ENCODE results near the gene ZSWIM6.
"Not testable (repeated sequence)": the region's sequence is repeated elsewhere in the genome, so short reads cannot be mapped to it uniquely, and the experiment has no call there.

Gene ZSWIM6

DNA sequence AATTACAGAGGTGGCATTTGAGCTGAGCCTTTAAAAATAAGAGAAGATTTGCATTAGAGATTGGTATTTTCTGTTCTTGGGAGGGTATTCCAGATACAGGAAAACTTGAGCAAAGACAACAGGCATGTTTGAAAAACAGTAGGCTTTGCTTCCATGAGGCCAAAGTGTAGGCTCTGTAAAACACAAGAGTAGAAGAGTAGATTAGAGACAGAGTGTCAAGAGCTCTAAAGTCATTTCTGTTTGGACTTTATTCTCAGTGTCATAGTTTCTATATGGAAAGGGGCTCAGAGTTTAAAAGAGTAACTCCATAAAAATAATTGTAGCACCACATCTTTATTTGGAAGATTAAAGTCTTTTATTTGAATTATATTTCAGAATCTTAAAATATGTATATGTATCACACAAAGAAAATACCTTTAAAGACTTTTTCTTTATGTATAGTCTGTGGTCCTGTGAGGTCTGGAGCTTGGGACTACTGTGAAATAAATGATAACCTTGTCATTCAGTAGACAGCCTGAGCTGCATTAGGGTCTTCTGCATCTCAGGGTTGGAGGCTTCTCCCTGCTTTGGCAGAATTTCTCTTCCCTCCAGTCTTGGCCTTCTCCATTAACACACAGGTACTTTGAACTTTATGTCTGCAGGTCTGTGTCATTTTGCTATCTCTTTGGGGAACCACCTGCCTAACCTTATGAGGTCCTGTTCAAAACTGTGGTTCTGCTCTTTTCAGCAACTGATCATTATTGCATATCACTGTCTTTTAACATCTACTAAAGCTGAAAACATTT is 73.6 kb downstream of the ZSWIM6 start:
- DNase-seq = no peak

DNA sequence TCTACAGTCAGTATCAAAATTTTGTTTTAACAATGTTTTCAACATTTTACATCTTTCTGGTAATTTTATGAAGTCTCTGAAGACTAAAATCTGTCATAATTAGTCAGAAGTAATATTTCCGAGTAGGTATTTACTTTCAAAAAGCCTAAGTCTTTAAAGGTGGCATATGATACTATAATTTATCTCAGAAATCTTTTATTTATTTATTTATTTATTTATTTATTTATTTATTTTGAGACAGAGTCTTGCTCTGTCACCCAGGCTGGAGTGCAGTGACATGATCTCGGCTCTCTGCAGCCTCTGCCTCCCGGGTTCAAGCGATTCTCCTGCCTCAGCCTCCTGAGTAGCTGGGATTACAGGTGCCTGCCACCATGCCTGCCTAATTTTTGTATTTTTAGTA is 74.4 kb downstream of the ZSWIM6 start:
- DNase-seq = not testable (repeated sequence)

DNA sequence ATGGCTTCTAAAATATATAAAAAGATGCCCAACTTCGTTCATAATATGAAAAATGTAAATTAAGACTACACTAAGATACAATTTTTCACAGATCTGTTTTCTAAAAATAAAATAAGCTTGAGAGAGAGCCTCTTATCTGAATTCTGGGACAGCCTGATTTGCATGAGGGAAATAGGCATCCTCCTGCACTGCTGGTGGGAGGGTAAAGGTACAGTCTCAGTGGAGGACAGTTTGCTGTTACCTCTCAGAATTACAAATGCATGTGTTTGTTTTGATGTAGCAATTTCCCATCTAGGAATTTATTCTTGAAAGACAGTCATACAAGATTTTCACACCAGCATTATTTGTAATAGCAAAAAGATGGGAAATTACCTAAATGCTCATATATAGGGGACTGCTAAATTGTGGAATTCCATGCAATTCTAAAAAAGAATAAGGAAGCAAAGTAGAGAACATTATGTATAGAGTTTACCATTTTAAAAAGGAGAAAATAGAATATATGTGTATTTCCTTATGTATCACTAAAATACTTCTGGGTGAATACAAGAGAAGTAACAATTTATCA is 75.7 kb downstream of the ZSWIM6 start:
- DNase-seq = no peak

DNA sequence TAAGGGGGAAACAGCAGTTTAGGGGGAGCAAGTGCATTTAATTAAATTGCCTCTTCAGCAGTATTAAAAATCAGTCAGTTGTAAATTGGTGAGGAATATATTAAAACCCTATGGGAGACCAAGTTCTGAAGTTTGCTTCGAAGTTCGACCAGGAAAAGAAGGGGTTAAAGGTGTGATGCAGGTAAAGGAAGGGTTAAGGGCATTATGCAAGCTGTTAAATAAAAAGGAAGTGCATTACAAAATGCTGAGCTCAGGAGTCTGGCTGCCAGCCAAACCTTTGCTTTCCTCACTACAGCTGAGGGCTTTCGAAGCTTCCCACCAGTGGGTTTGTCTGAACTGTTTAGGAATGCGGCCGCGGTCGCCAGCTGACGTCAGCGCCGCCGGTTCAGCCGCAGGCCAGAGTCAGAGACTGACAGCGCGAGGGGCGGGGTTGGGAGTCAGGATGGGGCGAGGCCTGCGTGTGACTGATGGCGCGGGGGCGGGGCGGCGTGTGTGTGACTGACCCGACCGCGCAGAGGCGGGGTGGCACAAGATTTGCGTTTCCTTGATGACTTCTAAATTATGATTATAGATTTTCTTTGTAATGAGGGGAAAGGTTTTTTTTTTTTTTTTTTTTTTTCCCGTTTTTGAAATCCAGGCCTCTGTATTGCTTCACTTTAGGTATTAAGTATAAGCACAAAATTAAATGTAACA is 76.6 kb downstream of the ZSWIM6 start:
- peak; percentile 64 to 99 (median 94) for DNase-seq

DNA sequence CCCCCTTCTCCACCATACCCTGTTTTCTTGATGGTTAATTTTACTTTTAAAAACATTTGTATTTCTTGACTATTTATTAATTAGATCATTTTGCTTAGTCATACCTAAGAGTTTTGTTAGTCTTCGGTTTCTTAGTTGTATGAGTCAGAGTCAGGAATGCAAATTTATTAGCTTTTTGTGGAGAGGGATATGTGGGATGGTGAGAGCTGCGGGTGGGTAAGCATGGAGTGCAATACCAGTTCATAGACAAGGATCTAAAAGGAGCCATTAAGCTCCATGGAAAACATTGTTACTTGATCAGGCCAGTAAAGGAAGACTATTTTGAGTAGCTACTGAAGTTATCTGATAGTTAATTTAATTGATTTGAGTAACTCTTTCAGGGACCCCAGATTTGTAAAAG is 77.5 kb downstream of the ZSWIM6 start:
- peak in 5 of 56 donors; percentile 7 to 27 (median 20) for DNase-seq

DNA sequence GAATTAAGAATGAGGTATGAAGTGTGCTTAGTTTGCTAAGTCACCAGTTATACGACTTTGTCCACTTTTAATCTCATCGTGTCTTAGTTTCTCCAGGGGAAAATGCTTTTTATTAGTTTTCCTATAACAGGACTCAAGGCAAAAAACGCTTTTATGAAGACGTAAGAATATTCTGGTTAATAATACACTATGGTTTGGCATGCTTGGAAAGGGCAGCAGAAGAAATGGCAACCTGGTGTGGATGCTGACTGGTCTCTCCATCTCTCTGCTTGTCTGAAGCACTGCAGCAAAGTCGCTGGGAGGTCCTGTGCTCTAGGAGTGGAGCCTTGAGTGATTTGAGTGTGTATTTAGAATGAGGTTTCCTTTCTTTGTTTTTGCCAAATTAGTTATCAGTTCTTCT is 78.8 kb downstream of the ZSWIM6 start:
- no peak for DNase-seq

DNA sequence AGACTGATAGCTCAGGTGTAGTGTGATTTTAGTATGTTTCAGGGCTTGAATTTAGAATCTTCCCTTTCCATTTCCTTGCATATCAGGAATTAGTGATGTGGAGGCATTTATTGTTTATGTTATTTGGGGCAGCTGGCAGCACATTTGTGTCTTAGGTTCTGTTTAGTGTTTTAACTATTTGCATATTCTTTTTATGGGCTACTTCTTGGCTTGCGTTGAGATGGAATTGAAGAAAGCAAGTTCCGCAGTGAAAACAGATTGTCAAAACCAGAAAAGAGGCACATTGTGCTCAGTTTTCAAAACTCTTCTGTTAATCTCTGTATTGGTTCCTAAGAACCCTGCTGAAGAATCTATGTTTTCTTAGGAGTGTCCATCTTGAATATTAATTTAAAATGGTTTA is 80.3 kb downstream of the ZSWIM6 start:
- no peak for DNase-seq

DNA sequence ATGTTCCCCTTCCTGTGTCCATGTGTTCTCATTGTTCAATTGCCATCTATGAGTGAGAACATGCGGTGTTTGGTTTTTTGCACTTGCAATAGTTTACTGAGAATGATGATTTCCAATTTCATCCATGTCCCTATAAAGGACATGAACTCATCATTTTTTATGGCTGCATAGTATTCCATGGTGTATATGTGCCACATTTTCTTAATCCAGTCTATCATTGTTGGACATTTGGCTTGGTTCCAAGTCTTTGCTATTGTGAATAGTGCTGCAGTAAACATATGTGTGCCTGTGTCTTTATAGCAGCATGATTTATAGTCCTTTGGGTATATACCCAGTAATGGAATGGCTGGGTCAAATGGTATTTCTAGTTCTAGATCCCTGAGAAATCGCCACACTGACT is 81.1 kb downstream of the ZSWIM6 start:
- not testable (repeated sequence) for DNase-seq

DNA sequence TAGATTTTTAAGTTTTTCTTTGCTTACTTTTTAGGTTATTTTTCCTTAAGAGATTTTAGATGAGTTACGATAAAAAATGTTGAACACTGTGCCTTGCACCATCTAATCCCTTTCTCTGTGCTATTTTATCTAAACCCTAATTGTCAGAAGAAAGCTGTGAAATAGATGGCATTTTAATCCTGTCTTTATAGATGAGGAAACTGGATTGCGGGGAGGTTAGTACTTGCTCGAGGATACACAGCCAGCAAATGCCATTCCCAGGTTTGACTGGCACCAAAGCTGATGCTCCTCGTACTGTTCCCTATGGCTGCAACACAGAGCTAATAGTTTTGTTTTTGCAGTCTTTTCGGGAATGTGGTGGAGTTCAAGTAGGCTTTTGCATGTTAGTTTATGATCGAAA is 82.7 kb downstream of the ZSWIM6 start:
- no peak for DNase-seq

DNA sequence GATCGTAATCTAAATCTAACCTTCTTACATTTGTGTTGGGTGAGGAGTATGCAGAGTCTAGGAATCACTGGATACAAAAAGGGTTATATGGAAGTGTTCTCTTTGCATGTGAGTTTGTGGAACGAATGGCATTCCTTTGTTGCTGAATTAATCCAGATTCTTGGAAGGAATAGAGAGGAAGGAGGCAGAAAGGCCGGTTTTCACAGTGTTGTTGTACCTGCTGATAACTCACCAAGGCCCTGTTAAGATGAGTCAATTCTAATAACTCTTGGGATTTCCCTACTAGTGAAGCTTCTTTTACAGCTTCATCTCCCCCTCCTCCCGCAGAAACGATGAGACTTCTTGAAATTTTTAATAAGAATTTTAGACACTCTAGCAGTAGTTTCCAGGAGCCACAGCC is 84.0 kb downstream of the ZSWIM6 start:
- no peak for DNase-seq

DNA sequence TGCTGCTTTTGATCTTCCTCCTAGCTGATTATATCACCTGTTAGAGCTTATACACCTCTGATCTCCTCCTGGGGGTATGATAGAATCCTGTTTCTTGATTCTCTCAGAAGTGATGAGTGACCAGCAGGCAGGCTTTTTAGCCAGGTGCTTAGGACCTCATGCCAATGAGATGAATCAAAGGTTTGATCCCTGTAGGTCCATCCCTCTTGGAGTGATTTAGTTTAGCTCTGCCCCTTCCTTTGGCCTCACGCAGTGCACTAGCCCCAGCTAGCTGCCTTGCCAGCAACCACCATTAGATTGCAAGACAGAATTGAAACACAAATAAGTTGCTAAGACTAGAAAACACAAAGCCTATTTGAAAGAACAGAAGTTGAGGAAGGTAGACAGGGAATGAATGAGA is 84.4 kb downstream of the ZSWIM6 start:
- no peak for DNase-seq

DNA sequence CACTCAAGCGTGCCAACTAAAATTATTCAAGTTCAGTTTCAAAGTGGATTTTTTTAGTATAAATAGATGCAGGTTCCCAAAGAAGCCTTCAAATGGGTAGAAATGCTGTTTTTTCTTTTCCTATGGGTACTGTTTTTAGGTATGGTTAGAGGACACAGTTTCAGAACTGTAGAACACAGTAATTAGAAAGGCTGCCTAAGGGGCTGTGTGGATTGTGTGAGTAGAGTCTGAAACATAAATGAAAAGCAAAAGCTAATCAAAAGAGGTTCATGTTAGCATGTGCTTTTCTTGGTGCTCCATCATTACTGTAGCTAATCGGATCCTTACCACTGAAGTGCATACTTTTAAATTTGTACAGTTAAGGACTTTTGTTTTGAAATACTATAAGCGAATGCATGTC is 85.3 kb downstream of the ZSWIM6 start:
- no peak for DNase-seq

DNA sequence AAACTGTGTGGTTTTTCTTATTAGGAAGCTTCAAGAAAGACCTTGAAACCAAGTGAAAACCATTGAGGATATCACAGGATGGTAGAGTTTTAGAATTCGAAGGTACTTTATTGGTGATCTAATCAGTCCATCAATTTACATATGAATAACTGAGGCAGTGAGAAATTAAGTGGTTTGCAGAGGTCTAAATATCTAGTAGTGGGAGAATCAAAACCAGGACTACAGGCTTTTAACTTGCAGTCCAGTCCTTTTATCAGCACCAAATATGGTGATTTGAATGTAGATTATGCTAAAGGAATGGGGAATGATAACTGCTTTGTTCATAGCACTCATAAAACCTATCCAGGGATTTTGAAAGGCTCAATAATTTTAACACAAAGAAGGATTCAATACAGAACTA is 85.8 kb downstream of the ZSWIM6 start:
- DNase-seq = no peak

DNA sequence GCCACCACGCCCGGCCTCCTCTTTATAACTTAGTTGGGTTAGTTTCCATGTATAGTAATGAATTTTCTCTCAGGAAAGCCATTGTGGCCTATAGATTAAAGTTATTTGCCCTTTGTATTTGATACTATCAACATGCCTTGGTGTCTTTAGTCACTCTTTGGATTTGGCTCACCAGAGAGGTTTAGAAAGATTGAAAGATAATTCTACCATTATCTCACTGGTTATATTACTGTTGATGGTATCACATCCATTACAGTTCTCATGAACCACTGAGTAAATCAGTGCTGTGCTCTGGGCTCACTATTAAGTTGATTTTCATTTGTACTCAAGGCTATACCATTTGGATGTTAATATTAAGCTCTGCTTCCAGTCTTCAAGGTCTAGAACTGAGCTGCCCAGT is 87.0 kb downstream of the ZSWIM6 start:
- DNase-seq = no peak

DNA sequence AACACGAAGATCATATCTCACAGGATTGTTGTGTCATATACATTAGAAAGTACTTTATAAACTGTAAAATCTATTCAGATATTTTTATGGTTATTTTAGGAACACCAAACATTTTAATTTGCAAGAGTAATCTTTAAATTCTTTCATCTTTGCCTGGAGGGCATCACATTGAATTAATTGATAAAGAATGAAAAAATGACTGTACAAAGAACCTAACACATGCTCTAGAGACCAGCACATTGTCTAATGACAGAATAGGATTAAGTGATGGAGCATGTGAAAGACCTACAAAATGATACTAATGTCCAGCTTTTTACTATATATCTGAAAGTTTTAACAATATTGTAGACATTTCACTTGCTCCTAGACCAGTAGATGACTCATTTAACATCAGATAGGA is 88.0 kb downstream of the ZSWIM6 start:
- DNase-seq = no peak

DNA sequence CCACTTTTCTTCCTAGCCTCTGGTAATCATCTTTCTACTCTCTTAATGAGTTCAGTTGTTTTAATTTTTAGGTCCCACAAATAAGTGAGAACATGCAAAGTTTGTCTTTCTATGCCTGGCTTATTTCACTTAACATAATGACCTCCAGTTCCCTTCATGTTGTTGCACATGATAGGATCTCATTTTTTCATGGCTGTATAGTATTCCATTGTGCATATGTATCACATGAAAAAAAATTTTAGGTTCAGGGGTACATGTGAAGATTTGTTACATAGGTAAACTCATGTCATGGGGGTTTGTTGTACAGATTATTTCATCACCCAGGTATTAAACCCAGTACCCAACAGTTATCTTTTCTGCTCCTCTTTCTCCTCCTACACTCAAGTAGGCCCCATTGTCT is 89.2 kb downstream of the ZSWIM6 start:
- not testable (repeated sequence) for DNase-seq

DNA sequence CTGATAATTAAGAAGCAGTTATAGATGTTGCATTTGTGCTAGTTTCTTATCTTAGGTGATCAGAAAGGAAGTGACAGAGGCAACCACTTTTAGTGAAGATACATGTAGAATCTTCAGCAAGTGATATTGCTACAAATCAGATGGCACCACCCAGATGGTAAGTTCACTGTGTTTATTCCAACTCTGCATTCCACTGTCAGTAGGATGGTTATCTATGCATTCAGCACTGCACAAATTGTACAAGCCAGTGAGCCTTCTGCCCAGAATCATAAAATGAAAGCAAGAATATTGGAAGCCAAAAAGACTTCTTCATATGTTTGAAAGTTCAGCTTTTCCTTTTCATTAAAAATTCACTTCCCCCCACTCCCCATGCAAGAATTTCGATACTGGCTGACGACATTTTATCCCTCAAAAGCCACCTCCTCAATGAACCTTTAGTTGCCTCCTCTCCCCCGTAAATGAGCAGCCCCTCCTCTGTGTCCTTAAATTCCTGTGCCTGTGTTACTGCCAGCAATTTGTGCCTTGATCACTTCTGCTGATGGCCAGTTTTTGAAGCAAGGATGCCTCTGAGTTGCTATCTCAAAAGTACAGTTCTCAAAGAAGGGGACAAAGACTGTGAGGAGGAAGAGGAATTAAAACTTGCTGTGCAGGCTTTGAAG is 91.6 kb downstream of the ZSWIM6 start:
- no peak for DNase-seq

DNA sequence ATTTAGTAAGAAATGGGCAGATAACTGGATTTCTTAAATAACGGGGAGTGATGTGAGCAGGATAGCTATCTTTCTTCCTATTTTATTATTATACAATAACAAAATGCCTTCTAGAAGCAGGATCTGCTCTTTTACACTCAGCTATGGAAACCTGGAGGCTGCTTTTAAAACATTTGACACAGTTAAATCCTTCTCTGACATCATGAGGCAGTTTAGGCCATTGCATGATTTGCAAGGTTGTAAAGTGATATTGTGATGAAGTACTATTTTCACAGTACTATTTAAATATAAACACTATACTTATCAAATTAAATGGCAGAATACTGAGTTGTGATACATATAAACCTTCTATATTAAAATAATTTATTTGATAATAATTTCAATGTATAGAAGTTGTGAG is 93.9 kb downstream of the ZSWIM6 start:
- no peak for DNase-seq

DNA sequence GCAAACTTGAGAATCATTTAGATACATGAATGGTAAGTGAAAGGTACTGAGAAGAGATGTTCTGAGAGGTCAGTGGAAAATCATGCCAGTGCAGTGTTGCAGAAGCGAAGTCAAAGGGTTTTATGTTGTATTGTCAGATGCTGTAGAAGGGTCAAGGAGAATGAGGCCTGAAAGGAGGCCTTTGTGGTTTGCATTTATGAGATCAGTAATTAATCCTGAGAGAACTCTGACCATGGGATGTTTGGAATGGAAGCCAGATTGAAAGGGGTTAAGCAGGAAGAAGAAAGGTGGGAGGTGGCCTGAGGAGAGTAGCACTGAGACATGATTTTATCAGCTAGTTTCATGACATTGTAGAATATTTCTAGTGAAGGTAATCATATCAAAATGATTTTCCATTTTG is 97.8 kb downstream of the ZSWIM6 start:
- DNase-seq = no peak

DNA sequence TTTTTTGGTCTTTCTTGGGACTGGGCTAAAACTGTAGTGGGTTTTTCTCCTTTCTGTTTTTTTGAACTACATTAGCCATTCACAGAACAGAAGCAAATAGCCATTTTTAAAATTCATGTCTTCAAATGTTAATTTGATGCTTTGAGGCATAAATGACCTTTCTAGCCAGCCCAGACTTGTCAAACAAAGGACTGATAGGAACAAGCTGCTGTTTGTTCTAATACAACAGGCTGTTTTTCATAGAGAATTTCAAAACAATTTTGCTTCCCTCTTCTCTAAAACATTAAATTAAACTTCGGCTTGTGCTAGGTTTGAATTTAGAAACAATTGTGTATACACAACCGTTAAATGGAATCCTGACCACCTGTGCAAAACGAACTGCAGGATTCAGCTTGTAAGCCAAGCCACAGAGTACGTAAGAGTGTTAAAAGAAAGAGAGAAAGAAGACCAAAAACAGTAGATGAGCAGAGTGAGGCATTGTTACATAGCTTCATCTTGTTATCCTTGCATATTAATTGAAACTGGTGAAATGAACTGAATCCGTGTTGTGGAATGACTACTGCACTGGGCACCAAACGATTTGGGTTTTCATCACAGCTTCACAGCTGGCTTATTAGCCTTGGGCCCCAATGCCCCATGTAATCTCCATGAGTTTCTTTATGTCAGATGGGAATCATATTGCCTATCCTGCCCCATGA is 100.0 kb downstream of the ZSWIM6 start:
- DNase-seq = peak in 9 of 56 donors; percentile 7 to 49 (median 22)

DNA sequence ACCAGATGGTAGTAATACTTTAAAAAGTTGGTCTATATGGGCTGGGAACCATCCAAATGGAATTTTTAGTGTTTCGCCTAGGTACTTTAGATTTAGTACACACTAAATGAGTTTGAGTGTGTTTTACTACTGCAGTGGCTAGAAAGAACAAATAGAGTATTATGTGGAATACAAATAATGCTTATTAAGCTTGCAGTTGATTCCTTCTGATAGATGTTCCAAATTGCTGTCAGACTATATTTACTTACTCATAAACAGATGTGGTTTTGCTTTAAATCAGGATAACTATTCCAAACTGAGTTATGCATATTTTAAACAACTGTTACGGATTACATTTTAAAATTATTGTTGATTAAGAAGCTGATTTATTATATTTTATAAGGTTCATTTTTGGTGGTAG is 103.3 kb downstream of the ZSWIM6 start:
- no peak for DNase-seq

Data from nucleus accumbens (tissue), 56 donors.